Measurements from ENCODE around the gene NCR2.

- TF ChIP-seq EZH2 (IDR thresholded peaks at IDR 0.05; ENCODE audit: borderline replicate concordance, low read length), result no peak
- TF ChIP-seq, protein P1, sequence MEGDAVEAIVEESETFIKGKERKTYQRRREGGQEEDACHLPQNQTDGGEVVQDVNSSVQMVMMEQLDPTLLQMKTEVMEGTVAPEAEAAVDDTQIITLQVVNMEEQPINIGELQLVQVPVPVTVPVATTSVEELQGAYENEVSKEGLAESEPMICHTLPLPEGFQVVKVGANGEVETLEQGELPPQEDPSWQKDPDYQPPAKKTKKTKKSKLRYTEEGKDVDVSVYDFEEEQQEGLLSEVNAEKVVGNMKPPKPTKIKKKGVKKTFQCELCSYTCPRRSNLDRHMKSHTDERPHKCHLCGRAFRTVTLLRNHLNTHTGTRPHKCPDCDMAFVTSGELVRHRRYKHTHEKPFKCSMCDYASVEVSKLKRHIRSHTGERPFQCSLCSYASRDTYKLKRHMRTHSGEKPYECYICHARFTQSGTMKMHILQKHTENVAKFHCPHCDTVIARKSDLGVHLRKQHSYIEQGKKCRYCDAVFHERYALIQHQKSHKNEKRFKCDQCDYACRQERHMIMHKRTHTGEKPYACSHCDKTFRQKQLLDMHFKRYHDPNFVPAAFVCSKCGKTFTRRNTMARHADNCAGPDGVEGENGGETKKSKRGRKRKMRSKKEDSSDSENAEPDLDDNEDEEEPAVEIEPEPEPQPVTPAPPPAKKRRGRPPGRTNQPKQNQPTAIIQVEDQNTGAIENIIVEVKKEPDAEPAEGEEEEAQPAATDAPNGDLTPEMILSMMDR (IDR thresholded peaks at IDR 0.05; ENCODE audit: low read length), result no peak
Observed at GRCh38 chr6:41346441-41346840, 11.0 kb downstream of the NCR2 start.
